Osteoblast (primary cell): ENCODE measurements around the gene INPP4B. TPM values are rescaled to one million over a fixed set of nuclear protein-coding genes. Genes with fewer than 3 reads are reported as not detected.

ENCODE experiments used
- DNase-seq: peaks from one replicate; pipeline ENCODE4 v3.0.0; 2011; ENCODE audit warnings: low spot score, mixed read lengths; ENCODE audit not compliant: insufficient read length; ENCODE audit errors: missing footprints
- H2AFZ ChIP-seq: 2 replicates; pipeline ENCODE4 v1.6.0; 2011; ENCODE audit warnings: mild to moderate bottlenecking, low read length
- H3K27ac ChIP-seq: 2 replicates; pipeline ENCODE4 v1.5.1; 2011; ENCODE audit warnings: mild to moderate bottlenecking, low read depth, low read length, moderate library complexity
- H3K27me3 ChIP-seq: 2 replicates; pipeline ENCODE4 v1.6.0; 2012; ENCODE audit warnings: mild to moderate bottlenecking, control low read depth, inconsistent platforms, low read length, moderate library complexity; ENCODE audit not compliant: insufficient read depth
- H3K36me3 ChIP-seq: 2 replicates; pipeline ENCODE4 v1.5.1; 2011; ENCODE audit warnings: mild to moderate bottlenecking, low read length, control low read depth, moderate library complexity; ENCODE audit not compliant: insufficient read depth
- H3K4me1 ChIP-seq: 2 replicates; pipeline ENCODE4 v1.5.1; 2011; ENCODE audit warnings: mild to moderate bottlenecking, low read length, control low read depth, moderate library complexity; ENCODE audit not compliant: insufficient read depth
- H3K4me2 ChIP-seq: 2 replicates; pipeline ENCODE4 v1.6.0; 2011; ENCODE audit warnings: mild to moderate bottlenecking, low read length; ENCODE audit not compliant: insufficient read depth
- H3K4me3 ChIP-seq: fragments of 200-600 bp; sonication (generic); 3 replicates; pipeline ENCODE4 v1.5.1; 2012; ENCODE audit warnings: mild to moderate bottlenecking, low read length, inconsistent platforms; ENCODE audit not compliant: insufficient read depth
- H3K79me2 ChIP-seq: 2 replicates; pipeline ENCODE4 v1.6.0; 2012; ENCODE audit warnings: mild to moderate bottlenecking, low read length, control low read depth, inconsistent platforms; ENCODE audit not compliant: insufficient read depth
- H3K9me3 ChIP-seq: 2 replicates; pipeline ENCODE4 v1.5.1; 2011; ENCODE audit warnings: low read depth, low read length, control low read depth
- H4K20me1 ChIP-seq: 2 replicates; pipeline ENCODE4 v1.6.0; 2012; ENCODE audit warnings: mild to moderate bottlenecking, low read length, control low read depth; ENCODE audit not compliant: insufficient read depth
- CTCF ChIP-seq: IDR thresholded peaks from 2 replicates; pipeline ENCODE4 v1.5.1; 2011; ENCODE audit warnings: mild to moderate bottlenecking, low read depth, low read length, moderate library complexity; ENCODE audit errors: extremely low read depth
- total RNA-seq: library from RNA; depleted of rRNA; stranded (reverse); fragments of >200 nt; gene quantifications from 2 replicates; pipeline ENCODE4 v1.2.3, GENCODE V29; 2012

INPP4B gene
- total RNA-seq, 1 donor, result 11.6 TPM

DNA sequence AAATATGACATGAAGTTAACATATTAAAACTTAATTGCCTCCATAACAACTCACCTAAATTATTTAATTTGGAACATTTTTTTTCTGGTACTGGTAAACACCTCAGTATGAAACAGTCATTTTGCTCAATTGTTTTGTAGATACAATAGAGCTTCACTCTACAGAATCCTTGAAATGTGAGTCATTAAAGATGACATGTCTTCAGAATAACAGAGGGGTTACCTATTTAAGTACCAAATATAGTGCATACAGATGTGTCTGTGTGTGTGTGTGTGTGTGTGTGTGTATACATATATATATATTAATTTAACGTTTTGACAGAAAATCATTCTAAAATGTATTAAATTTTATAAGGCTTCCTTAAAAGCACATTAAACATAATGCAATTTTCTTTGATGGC lies 297.6 kb downstream of the INPP4B start:
- H3K27ac ChIP-seq, result no peak overlapping the region
- H2AFZ ChIP-seq, result no peak overlapping the region
- TF ChIP-seq CTCF, result no peak
- H3K4me1 ChIP-seq, result peaks cover 20% of the 10 kb centered on the region
- no peaks in the 10 kb centered on the region for H4K20me1 ChIP-seq
- H3K4me3 ChIP-seq, result no peak overlapping the region
- no peak for DNase-seq
- H3K4me2 ChIP-seq, result no peak overlapping the region
- no peaks in the 10 kb centered on the region for H3K27me3 ChIP-seq
- no peaks in the 10 kb centered on the region for H3K9me3 ChIP-seq
- H3K36me3 ChIP-seq, result no peaks in the 10 kb centered on the region
- no peaks in the 10 kb centered on the region for H3K79me2 ChIP-seq

- Histone ChIP-seq H3K4me3 (no peak overlapping the region), H3K36me3 (no peaks in the 10 kb centered on the region), H3K27ac (no peak overlapping the region), H3K4me1 (peaks cover 20% of the 10 kb centered on the region), H3K9me3 (no peaks in the 10 kb centered on the region), H3K27me3 (no peaks in the 10 kb centered on the region), H2AFZ (no peak overlapping the region), H3K79me2 (no peaks in the 10 kb centered on the region), H3K4me2 (no peak overlapping the region), H4K20me1 (no peaks in the 10 kb centered on the region)
- TF ChIP-seq CTCF, result no peak
- DNase-seq, result no peak
Observed at GRCh38 chr4:142547974-142548373, 298.1 kb downstream of the INPP4B start.

GRCh38 chr4:142544594-142544993 lies 301.5 kb downstream of the INPP4B start:
- Histone ChIP-seq H3K4me2 (no peak overlapping the region), H2AFZ (no peak overlapping the region), H3K9me3 (no peaks in the 10 kb centered on the region), H3K36me3 (no peaks in the 10 kb centered on the region), H3K4me3 (no peak overlapping the region), H3K27me3 (no peaks in the 10 kb centered on the region), H3K79me2 (no peaks in the 10 kb centered on the region), H3K27ac (no peak overlapping the region), H4K20me1 (no peaks in the 10 kb centered on the region), H3K4me1 (peaks cover 4% of the 10 kb centered on the region)
- DNase-seq, result no peak
- no peak for TF ChIP-seq CTCF

DNA sequence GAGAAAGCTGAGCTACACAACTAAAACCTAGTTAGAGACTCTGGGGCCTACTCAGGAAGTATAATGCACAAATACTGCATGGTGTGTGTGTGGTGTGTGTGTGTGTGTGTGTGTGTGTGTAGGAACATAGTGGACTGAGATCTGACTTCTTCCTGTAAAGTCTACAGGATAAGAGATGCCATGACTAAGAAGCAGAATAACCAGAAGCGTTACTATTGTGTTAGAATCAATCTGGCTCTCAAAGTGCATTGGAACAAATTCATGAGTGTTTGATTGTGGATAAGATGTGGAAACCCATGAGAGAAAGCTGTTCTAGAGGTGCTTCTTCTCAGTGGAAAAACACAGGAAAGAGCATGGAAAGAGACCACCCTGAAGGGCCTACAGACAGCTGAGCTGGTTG lies 302.1 kb downstream of the INPP4B start:
- no peaks in the 10 kb centered on the region for H3K79me2 ChIP-seq

More for the DNA sequence above, 302.1 kb downstream of the INPP4B start:
- H3K27ac ChIP-seq, result no peak overlapping the region
- no peaks in the 10 kb centered on the region for H4K20me1 ChIP-seq
- no peaks in the 10 kb centered on the region for H3K4me1 ChIP-seq
- no peak overlapping the region for H3K4me3 ChIP-seq
- H3K9me3 ChIP-seq, result no peaks in the 10 kb centered on the region
- H3K27me3 ChIP-seq, result no peaks in the 10 kb centered on the region
- no peak for DNase-seq
- no peak for TF ChIP-seq CTCF
- H3K4me2 ChIP-seq, result no peak overlapping the region
- H3K36me3 ChIP-seq, result no peaks in the 10 kb centered on the region
- H2AFZ ChIP-seq, result no peak overlapping the region
